ENCODE results near the gene CDK4.
"Not testable (repeated sequence)": the region's sequence is repeated elsewhere in the genome, so short reads cannot be mapped to it uniquely, and the experiment has no call there.

Gene CDK4

GRCh38 chr12:57724003-57724935 is 27.8 kb downstream of the CDK4 start:
- no peak for DNase-seq

GRCh38 chr12:57723630-57723962 is 28.5 kb downstream of the CDK4 start:
- DNase-seq, result no peak

- DNase-seq, result no peak
Measured at GRCh38 chr12:57722716-57723629, 29.1 kb downstream of the CDK4 start.

- not testable (repeated sequence) for DNase-seq
Measured at GRCh38 chr12:57721846-57722608, 30.1 kb downstream of the CDK4 start.

GRCh38 chr12:57720606-57721595 is 31.2 kb downstream of the CDK4 start:
- peak; percentile 5 for DNase-seq

GRCh38 chr12:57719777-57720605 is 32.1 kb downstream of the CDK4 start:
- no peak for DNase-seq

GRCh38 chr12:57718641-57719528 is 33.2 kb downstream of the CDK4 start:
- DNase-seq, result no peak

- DNase-seq, result no peak
Measured at GRCh38 chr12:57717846-57718640, 34.1 kb downstream of the CDK4 start.

GRCh38 chr12:57717131-57717530 is 35.0 kb downstream of the CDK4 start:
- DNase-seq, result no peak

GRCh38 chr12:57716305-57716704 is 35.8 kb downstream of the CDK4 start:
- DNase-seq, result no peak

- DNase-seq, result no peak
Measured at GRCh38 chr12:57715786-57716185, 36.3 kb downstream of the CDK4 start.

GRCh38 chr12:57715036-57715748 is 36.9 kb downstream of the CDK4 start:
- DNase-seq, result not testable (repeated sequence)

GRCh38 chr12:57713209-57713608 is 38.9 kb downstream of the CDK4 start:
- no peak for DNase-seq

GRCh38 chr12:57712701-57713100 is 39.4 kb downstream of the CDK4 start:
- DNase-seq, result no peak

GRCh38 chr12:57708296-57708695 is 43.8 kb downstream of the CDK4 start:
- DNase-seq, result no peak

GRCh38 chr12:57707250-57707649 is 44.9 kb downstream of the CDK4 start:
- DNase-seq, result no peak

GRCh38 chr12:57700317-57700716 is 51.8 kb downstream of the CDK4 start:
- DNase-seq, result no peak

- no peak for DNase-seq
Measured at GRCh38 chr12:57698414-57698813, 53.7 kb downstream of the CDK4 start.

Data from 8988T (cell line).